DOHH2 (cell line): ENCODE measurements around the gene CD36.

Experiments used
- EZH2phosphoT487 ChIP-seq: fragments of 200-600 bp; sonication (generic); IDR thresholded peaks from 2 replicates; pipeline ENCODE4 v1.6.1; 2017; ENCODE audit warnings: borderline replicate concordance, mild to moderate bottlenecking, antibody characterized with exemption, low read length, moderate library complexity, mixed read lengths
- TF ChIP-seq, protein P1 (sequence below): fragments of 200-600 bp; sonication (generic); IDR thresholded peaks from one replicate; pipeline ENCODE4 v1.5.1; 2014; ENCODE audit warnings: antibody characterized with exemption, mild to moderate bottlenecking, low read depth, low read length; ENCODE audit not compliant: poor library complexity, severe bottlenecking

DNA sequence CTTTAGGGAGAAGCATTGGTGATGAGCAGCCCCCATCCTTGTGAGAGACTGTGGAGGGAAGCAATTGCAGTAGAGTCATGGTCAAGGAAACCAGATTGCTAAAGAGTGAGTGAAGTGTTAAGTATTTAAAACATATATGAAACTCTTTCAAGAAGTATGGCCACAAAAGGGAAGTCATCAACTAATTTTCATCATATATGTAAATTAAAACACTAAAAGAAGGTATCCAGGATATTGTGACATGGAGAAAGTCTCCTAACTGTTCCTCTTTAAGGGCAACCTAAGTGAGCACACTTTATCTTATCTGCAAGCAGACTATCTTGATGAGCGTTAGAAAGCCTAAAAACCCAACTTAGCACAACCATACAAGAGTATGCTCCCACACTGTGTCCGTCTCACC, 69.7 kb downstream of the CD36 start:
- TF ChIP-seq, protein P1, sequence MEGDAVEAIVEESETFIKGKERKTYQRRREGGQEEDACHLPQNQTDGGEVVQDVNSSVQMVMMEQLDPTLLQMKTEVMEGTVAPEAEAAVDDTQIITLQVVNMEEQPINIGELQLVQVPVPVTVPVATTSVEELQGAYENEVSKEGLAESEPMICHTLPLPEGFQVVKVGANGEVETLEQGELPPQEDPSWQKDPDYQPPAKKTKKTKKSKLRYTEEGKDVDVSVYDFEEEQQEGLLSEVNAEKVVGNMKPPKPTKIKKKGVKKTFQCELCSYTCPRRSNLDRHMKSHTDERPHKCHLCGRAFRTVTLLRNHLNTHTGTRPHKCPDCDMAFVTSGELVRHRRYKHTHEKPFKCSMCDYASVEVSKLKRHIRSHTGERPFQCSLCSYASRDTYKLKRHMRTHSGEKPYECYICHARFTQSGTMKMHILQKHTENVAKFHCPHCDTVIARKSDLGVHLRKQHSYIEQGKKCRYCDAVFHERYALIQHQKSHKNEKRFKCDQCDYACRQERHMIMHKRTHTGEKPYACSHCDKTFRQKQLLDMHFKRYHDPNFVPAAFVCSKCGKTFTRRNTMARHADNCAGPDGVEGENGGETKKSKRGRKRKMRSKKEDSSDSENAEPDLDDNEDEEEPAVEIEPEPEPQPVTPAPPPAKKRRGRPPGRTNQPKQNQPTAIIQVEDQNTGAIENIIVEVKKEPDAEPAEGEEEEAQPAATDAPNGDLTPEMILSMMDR = no peak
- no peak for TF ChIP-seq EZH2phosphoT487
